ENCODE data around the gene MRPS33.
"Not testable (repeated sequence)": the region's sequence is repeated elsewhere in the genome, so short reads cannot be mapped to it uniquely, and the experiment has no call there.

Gene MRPS33

GRCh38 chr7:141012044-141012685 lies 2.6 kb downstream of the MRPS33 start:
- peak; percentile 73 for DNase-seq

- DNase-seq: no peak
These were observed 3.3 kb downstream of the MRPS33 start for GRCh38 chr7:141011443-141011842.

- DNase-seq: no peak
These were observed 11.3 kb downstream of the MRPS33 start for GRCh38 chr7:141003172-141004065.

GRCh38 chr7:141001546-141001945 lies 13.2 kb downstream of the MRPS33 start:
- no peak for DNase-seq

- no peak for DNase-seq
These were observed 13.6 kb downstream of the MRPS33 start for GRCh38 chr7:141001122-141001521.

GRCh38 chr7:140998715-140999114 lies 16.0 kb downstream of the MRPS33 start:
- DNase-seq: no peak

GRCh38 chr7:140992422-140992821 lies 22.3 kb downstream of the MRPS33 start:
- no peak for DNase-seq

GRCh38 chr7:140990193-140990962 lies 24.4 kb downstream of the MRPS33 start:
- DNase-seq: no peak

GRCh38 chr7:140989068-140989467 lies 25.7 kb downstream of the MRPS33 start:
- no peak for DNase-seq

GRCh38 chr7:140983802-140984201 lies 30.9 kb downstream of the MRPS33 start:
- no peak for DNase-seq

- no peak for DNase-seq
These were observed 32.2 kb downstream of the MRPS33 start for GRCh38 chr7:140982508-140982907.

- DNase-seq: no peak
These were observed 32.8 kb downstream of the MRPS33 start for GRCh38 chr7:140981951-140982350.

GRCh38 chr7:140977741-140978140 lies 37.0 kb downstream of the MRPS33 start:
- DNase-seq: no peak

- no peak for DNase-seq
These were observed 41.6 kb downstream of the MRPS33 start for GRCh38 chr7:140972876-140973829.

- DNase-seq: no peak
These were observed 42.4 kb downstream of the MRPS33 start for GRCh38 chr7:140972344-140972743.

- no peak for DNase-seq
These were observed 47.3 kb downstream of the MRPS33 start for GRCh38 chr7:140967438-140967837.

GRCh38 chr7:140966561-140967233 lies 48.1 kb downstream of the MRPS33 start:
- no peak for DNase-seq

GRCh38 chr7:140961117-140961516 lies 53.6 kb downstream of the MRPS33 start:
- no peak for DNase-seq

GRCh38 chr7:140956997-140957396 lies 57.8 kb downstream of the MRPS33 start:
- not testable (repeated sequence) for DNase-seq

Measured in activated gamma-delta T cell treated with Interleukin-2 at 50 U/mL for 16 hours (primary cell).